Fibroblast of lung (primary cell): ENCODE results near the gene SPINK7. TPM values are rescaled to one million over a fixed set of nuclear protein-coding genes. Genes with fewer than 3 reads are reported as not detected.
"Not testable (repeated sequence)": the region's sequence is repeated elsewhere in the genome, so short reads cannot be mapped to it uniquely, and the experiment has no call there.

ENCODE experiments used
- DNase-seq, 2 donors: peaks; one replicate each; pipeline versions ENCODE4 v3.0.0 to v3.0.0-alpha.2; 2010; ENCODE audit warnings: low read depth in 2 of 2
- H2AFZ ChIP-seq: 2 replicates; pipeline ENCODE4 v1.5.1; 2012; ENCODE audit warnings: low read length, control low read depth, inconsistent platforms
- H3K27ac ChIP-seq: 2 replicates; pipeline ENCODE4 v1.5.1; 2011; ENCODE audit warnings: low read length, control low read depth; ENCODE audit not compliant: insufficient read depth
- H3K27me3 ChIP-seq: 2 replicates; pipeline ENCODE4 v1.5.1; 2011; ENCODE audit warnings: mild to moderate bottlenecking, low read length; ENCODE audit not compliant: control insufficient read depth, insufficient read depth
- H3K36me3 ChIP-seq: 2 replicates; pipeline ENCODE4 v1.5.1; 2011; ENCODE audit warnings: low read length; ENCODE audit not compliant: control insufficient read depth, insufficient read depth
- H3K4me1 ChIP-seq: 2 replicates; pipeline ENCODE4 v1.5.1; 2011; ENCODE audit warnings: low read length; ENCODE audit not compliant: control insufficient read depth, insufficient read depth; ENCODE audit errors: extremely low read depth
- H3K4me2 ChIP-seq: 2 replicates; pipeline ENCODE4 v1.5.1; 2011; ENCODE audit warnings: low read length, control low read depth; ENCODE audit not compliant: insufficient read depth; ENCODE audit errors: extremely low read depth
- H3K4me3 ChIP-seq, 4 experiments: fragments of 200-600 bp in 1 of 4; sonication (generic) in 1 of 4; replicated peaks in 1 of 4; 2 replicates each; pipeline ENCODE4 v1.5.1; 2011 to 2016; ENCODE audit warnings: low read length in 4 of 4, low read depth in 3 of 4, mild to moderate bottlenecking in 3 of 4, control low read depth in 2 of 4, inconsistent platforms in 1 of 4, mixed read lengths in 1 of 4; ENCODE audit not compliant: insufficient read depth in 1 of 4; ENCODE audit errors: control extremely low read depth in 1 of 4
- H3K79me2 ChIP-seq: 2 replicates; pipeline ENCODE4 v1.5.1; 2012; ENCODE audit warnings: mild to moderate bottlenecking, low read length, inconsistent platforms; ENCODE audit not compliant: control insufficient read depth, insufficient read depth
- H3K9ac ChIP-seq: 2 replicates; pipeline ENCODE4 v1.5.1; 2011; ENCODE audit warnings: mild to moderate bottlenecking, low read length, control low read depth; ENCODE audit not compliant: insufficient read depth
- H3K9me3 ChIP-seq: 2 replicates; pipeline ENCODE4 v1.5.1; 2012; ENCODE audit warnings: low read depth, low read length; ENCODE audit not compliant: control insufficient read depth, insufficient read depth
- H4K20me1 ChIP-seq: 2 replicates; pipeline ENCODE4 v1.5.1; 2011; ENCODE audit warnings: low read length; ENCODE audit not compliant: control insufficient read depth, insufficient read depth; ENCODE audit errors: extremely low read depth
- EZH2 ChIP-seq: IDR thresholded peaks from 2 replicates; pipeline ENCODE4 v1.5.1; 2012; ENCODE audit warnings: low read length, control low read depth, mild to moderate bottlenecking; ENCODE audit errors: missing control alignments
- polyA plus RNA-seq, 2 donors: library from polyadenylated mRNA; depleted of rRNA in 1 of 2; stranded (reverse) in 1 of 2; unstranded in 1 of 2; fragments of >200 nt; gene quantifications; 2 replicates each; pipeline ENCODE4 v1.2.1, GENCODE V29; 2011 to 2012; ENCODE audit warnings: missing spikeins in 1 of 2
- total RNA-seq: library from RNA; depleted of rRNA; stranded (reverse); fragments of >200 nt; gene quantifications from 2 replicates; pipeline ENCODE4 v1.2.1, GENCODE V29; 2014
- TF ChIP-seq, protein P1 (sequence below), 2 donors: IDR thresholded peaks in 1 of 2; conservative IDR thresholded peaks in 1 of 2; 1 replicate in 1 of 2; 2 replicates in 1 of 2; pipeline ENCODE4 v1.5.1; 2011 to 2012; ENCODE audit warnings: low read length in 2 of 2, control low read depth in 1 of 2, inconsistent platforms in 1 of 2, low read depth in 1 of 2, mild to moderate bottlenecking in 1 of 2

SPINK7 gene
- total and polyA plus RNA-seq, 2 donors (not counting 1 experiment from before 2014, with no cell fraction given): not detected

DNA sequence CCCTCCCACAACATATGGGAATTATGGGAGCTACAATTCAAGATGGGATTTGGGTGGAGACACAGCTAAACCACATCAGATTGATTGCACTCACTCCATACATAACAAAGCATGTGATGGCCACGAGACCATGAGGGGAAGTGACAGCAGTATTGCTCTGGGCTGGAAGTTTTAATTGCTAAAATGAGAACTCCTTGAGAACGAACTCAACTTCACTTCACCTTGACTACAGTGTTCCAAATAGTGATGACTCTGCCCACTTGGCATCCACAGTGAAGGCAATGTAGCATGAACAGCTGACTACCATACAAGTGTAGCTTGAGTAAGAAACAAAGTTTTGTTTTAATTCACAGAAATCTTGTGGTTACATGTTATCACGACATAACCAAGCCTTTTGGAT is 739 bp upstream of the SPINK7 start:
- no peak overlapping the region for H3K4me2 ChIP-seq
- H3K27ac ChIP-seq: no peak overlapping the region
- no peak overlapping the region for H3K9ac ChIP-seq
- no peak overlapping the region for H2AFZ ChIP-seq
- no peaks in the 10 kb centered on the region for H3K27me3 ChIP-seq
- H3K4me1 ChIP-seq: no peaks in the 10 kb centered on the region
- no peaks in the 10 kb centered on the region for H4K20me1 ChIP-seq
- TF ChIP-seq EZH2: no peak
- TF ChIP-seq, protein P1, sequence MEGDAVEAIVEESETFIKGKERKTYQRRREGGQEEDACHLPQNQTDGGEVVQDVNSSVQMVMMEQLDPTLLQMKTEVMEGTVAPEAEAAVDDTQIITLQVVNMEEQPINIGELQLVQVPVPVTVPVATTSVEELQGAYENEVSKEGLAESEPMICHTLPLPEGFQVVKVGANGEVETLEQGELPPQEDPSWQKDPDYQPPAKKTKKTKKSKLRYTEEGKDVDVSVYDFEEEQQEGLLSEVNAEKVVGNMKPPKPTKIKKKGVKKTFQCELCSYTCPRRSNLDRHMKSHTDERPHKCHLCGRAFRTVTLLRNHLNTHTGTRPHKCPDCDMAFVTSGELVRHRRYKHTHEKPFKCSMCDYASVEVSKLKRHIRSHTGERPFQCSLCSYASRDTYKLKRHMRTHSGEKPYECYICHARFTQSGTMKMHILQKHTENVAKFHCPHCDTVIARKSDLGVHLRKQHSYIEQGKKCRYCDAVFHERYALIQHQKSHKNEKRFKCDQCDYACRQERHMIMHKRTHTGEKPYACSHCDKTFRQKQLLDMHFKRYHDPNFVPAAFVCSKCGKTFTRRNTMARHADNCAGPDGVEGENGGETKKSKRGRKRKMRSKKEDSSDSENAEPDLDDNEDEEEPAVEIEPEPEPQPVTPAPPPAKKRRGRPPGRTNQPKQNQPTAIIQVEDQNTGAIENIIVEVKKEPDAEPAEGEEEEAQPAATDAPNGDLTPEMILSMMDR (conservative IDR thresholded peaks at IDR 0.05 in 1 of 2, IDR thresholded peaks at IDR 0.05 in 1 of 2; ENCODE audit: low read depth in 1 of 2, low read length in 2 of 2): no peak
- no peak for DNase-seq
- H3K79me2 ChIP-seq: no peaks in the 10 kb centered on the region
- H3K4me3 ChIP-seq: no peak overlapping the region
- no peaks in the 10 kb centered on the region for H3K36me3 ChIP-seq
- no peaks in the 10 kb centered on the region for H3K9me3 ChIP-seq

DNA sequence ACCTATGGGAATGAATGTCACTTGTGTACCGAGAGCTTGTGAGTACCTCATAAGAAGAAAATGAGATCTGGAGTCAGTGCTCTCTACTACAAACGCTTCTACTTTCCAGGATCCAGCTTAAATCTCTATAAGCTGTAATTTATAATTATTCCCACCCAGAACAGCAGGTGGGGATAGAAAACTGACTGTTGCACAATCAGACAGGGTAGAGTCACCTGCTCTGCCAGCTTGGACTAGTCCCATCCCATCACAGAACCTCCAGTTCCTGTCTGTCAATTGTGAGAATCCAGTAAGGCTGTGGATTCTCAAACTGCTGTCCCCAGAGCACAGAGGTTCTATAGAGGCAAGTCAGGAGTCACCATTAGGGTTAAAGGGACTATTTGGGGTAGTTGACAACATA is 2.0 kb downstream of the SPINK7 start:
- Histone ChIP-seq H3K27ac (no peak overlapping the region), H3K4me1 (no peaks in the 10 kb centered on the region), H2AFZ (no peak overlapping the region), H3K9me3 (no peaks in the 10 kb centered on the region), H3K9ac (no peak overlapping the region), H3K36me3 (no peaks in the 10 kb centered on the region), H3K4me2 (no peak overlapping the region), H3K27me3 (no peaks in the 10 kb centered on the region), H4K20me1 (no peaks in the 10 kb centered on the region), H3K79me2 (no peaks in the 10 kb centered on the region), H3K4me3 (no peak overlapping the region)
- TF ChIP-seq, protein P1 (conservative IDR thresholded peaks at IDR 0.05 in 1 of 2, IDR thresholded peaks at IDR 0.05 in 1 of 2; ENCODE audit: low read depth in 1 of 2, low read length in 2 of 2): no peak
- TF ChIP-seq EZH2: no peak
- DNase-seq: no peak

DNA sequence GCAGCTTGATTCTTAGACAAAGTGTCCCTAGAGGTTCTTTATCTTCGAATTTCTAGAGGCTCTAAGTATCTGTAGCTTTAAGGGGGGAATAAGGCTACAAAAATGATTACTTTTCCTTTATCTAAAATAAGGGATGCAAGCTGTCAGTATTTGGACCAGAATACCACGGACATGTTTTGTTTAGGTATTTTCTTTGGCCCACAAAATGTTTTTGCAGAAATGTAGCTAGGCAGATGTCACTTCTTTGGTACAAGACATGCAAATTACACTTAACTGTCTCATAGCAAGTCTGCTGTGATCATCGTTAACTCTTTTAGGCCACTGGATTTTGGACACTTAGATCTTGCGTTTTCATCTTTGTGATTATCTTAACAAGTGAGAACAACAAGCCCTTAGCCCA is 2.5 kb downstream of the SPINK7 start:
- no peak overlapping the region for H3K4me2 ChIP-seq
- no peak overlapping the region for H2AFZ ChIP-seq
- H3K4me1 ChIP-seq: no peaks in the 10 kb centered on the region
- no peaks in the 10 kb centered on the region for H3K27me3 ChIP-seq
- no peak for TF ChIP-seq EZH2
- TF ChIP-seq, protein P1 (conservative IDR thresholded peaks at IDR 0.05 in 1 of 2, IDR thresholded peaks at IDR 0.05 in 1 of 2; ENCODE audit: low read depth in 1 of 2, low read length in 2 of 2): no peak
- no peaks in the 10 kb centered on the region for H3K36me3 ChIP-seq
- H3K9me3 ChIP-seq: no peaks in the 10 kb centered on the region
- no peak overlapping the region for H3K4me3 ChIP-seq
- H3K79me2 ChIP-seq: no peaks in the 10 kb centered on the region
- H3K9ac ChIP-seq: no peak overlapping the region
- H3K27ac ChIP-seq: no peak overlapping the region
- DNase-seq: no peak
- H4K20me1 ChIP-seq: no peaks in the 10 kb centered on the region

DNA sequence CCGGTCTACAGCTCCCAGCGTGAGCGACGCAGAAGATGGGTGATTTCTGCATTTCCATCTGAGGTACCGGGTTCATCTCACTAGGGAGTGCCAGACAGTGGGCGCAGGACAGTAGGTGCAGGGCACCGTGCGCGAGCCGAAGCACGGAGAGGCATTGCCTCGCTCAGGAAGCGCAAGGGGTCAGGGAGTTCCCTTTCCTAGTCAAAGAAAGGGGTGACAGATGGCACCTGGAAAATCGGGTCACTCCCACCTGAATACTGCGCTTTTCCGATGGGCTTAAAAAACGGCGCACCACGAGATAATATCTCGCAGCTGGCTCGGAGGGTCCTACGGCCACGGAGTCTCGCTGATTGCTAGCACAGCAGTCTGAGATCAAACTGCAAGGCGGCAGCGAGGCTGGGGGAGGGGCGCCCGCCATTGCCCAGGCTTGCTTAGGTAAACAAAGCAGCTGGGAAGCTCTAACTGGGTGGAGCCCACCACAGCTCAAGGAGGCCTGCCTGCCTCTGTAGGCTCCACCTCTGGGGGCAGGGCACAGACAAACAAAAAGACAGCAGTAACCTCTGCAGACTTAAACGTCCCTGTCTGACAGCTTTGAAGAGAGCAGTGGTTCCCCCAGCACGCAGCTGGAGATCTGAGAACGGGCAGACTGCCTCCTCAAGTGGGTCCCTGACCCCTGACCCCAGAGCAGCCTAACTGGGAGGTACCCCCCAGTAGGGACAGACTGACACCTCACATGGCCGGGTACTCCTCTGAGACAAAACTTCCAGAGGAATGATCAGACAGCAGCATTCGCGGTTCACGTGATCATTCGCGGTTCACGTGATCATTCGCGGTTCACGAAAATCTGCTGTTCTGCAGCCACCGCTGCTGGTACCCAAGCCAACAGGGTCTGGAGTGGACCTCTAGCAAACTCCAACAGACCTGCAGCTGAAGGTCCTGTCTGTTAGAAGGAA is 8.1 kb downstream of the SPINK7 start:
- H3K4me3 ChIP-seq: peak overlapping the region in 2 of 4 experiments; percentile 45 to 59

More for the DNA sequence above, 8.1 kb downstream of the SPINK7 start:
- DNase-seq: peak in 1 of 2 donors; percentile 21
- not testable (repeated sequence) for H3K27ac ChIP-seq, H3K4me1 ChIP-seq, H3K36me3 ChIP-seq, H3K27me3 ChIP-seq, H2AFZ ChIP-seq, H3K79me2 ChIP-seq, H3K9ac ChIP-seq, H3K9me3 ChIP-seq, H4K20me1 ChIP-seq
- peak overlapping the region; percentile 25 for H3K4me2 ChIP-seq
